AML-193 (cell line): Measurements from ENCODE around the gene CACNG8.
A peak's percentile ranks its signal among the peaks of the same experiment; 100 is the strongest.

Experiments
- DNase-seq, 2 experiments: peaks; one replicate each; lab custom pipeline; 2025; lab: John Stamatoyannopoulos, UW

CACNG8 gene

DNA sequence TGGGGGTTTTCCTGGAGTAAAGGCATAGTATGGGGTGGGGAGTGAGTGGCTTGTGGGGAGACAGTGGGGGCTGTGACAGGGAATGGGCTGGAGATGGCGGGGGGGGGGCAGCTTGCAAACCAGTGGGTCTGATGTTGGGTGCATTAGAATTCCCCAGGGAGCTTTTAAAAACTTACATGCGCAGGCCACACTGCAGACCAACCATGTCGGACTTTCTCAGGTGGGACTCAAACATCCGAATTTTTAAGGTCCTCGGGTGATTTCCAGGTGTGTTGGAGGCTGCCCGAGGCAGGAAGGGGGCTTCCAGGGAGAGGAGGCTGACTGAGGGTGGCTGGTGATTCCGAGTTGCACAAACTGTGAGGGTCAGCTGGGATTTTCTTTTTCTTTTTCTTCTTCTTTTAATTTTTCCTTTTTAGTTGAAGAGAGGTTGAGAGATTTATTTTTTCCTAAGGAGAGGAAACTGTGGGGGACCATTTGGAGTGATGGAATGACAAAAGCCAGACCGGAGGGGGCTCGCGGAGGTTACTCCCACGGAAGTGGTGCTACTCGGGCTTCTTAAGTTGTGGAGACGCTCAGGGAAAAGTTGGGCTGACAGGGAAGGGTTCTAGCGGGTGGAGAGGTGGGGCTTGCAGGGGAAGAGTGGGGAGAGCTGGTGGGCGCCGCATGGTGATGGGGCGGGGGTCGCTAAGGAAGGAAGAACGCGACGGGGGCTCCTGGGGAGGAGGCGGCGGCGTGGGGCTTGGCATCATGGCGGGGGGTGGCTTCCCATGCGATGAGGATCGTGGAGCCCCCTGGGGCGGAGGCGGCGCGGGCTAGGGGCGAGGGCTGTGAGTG is 997 bp upstream of the CACNG8 start:
- DNase-seq, result no peak

- DNase-seq, result no peak
Measured at GRCh38 chr19:53965091-53965490, 2.4 kb downstream of the CACNG8 start.

DNA sequence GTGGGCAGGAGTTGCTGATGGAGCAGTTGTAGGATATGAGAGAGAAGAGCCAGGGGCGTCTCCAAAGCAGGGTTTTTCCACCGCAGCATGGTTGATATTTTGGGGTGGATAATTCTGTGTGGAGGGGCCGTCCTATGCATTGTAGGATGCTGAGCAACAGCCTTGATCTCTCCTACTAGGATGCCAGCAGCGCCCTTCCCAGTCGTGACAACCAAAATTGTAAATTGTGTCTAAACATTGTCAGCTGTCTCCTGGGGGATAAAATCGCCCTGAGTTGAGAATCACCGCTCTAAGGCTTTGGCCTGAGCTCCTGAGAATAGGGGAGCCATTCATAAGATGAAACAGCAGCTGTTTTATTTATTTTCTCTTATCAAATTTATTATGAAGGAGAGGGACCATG is 4.2 kb downstream of the CACNG8 start:
- no peak for DNase-seq

GRCh38 chr19:53969366-53969765 is 6.6 kb downstream of the CACNG8 start:
- no peak for DNase-seq

DNA sequence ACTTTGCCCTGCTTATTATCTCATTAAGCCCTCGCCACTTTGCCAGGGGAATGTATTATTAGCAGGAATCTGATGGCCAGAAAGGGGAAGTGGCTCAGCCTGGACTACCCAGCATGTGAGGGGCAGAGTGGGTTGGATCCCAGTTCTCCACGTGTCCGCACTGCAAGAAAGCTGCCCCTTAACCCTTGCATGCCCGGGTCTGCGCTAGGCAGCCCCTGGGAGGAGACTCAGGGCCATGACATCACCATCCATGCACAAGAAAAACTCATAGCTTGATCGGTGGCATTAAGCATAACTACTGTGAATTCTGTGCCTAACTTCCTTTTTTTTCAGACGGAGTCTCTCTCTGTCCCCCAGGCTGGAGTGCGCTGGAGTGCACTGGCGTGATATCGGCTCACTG is 8.9 kb downstream of the CACNG8 start:
- DNase-seq, result peak; percentile 6 to 36

DNA sequence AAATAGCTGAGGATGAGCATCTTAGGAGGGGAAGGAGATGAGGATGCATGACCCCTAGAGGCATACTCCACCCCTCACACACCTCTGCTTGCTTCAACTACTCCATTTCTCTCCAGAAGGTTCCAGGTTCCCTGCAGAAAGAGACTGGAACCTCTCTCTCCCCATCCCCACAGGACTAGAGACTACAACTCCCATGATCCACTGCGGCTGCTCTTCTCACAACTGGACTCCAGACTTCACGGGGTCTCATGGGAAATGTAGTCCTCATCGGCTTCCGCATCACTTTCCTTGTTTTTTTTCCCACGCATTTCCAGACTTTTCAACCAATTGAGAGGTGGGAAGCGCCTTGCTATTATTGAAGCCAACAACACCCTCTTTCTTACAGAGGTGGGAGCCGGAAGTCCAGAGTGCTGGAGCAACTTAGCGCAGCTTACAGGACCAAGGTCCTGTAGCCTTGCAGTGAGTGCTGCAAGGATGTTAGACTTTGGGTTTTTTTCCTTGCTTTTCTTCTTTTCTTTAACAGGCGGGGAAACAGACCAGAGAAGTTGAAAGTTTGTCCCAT is 14.8 kb downstream of the CACNG8 start:
- peak; percentile 5 to 30 for DNase-seq

DNA sequence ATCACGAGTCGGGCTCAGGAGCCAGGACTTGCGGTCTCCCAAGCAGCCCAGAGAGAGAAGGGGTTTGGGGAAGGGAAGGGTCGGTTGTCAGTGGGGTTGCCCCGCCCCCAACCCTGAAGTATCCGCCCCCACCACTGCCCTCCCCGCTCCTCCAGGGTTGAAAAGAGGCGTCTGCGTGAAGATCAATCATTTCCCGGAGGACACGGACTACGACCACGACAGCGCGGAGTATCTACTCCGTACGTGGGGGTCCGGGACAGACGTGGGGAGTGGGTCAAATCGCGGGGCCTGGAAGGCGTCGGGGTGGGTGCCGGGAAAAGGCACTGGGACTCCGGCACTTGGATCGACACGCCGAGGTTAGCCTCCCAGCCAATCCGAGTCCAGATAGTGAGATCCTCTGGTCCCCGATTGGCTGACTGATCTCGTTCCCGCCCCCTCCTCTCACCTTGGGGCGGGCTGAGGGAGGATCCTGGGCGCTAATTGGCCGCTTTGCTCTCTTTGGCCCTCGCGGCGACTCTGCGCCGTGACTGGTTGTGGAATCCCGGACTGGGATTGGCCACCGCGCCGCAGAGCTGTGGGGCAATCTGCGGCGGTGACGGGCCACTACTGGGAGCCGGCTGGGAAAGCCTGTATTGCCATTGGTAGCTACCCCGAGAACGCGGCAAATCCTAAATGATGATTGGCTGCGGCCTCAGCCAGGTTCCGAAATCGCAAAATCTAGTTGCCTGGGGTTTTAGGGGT is 15.4 kb downstream of the CACNG8 start:
- no peak for DNase-seq

DNA sequence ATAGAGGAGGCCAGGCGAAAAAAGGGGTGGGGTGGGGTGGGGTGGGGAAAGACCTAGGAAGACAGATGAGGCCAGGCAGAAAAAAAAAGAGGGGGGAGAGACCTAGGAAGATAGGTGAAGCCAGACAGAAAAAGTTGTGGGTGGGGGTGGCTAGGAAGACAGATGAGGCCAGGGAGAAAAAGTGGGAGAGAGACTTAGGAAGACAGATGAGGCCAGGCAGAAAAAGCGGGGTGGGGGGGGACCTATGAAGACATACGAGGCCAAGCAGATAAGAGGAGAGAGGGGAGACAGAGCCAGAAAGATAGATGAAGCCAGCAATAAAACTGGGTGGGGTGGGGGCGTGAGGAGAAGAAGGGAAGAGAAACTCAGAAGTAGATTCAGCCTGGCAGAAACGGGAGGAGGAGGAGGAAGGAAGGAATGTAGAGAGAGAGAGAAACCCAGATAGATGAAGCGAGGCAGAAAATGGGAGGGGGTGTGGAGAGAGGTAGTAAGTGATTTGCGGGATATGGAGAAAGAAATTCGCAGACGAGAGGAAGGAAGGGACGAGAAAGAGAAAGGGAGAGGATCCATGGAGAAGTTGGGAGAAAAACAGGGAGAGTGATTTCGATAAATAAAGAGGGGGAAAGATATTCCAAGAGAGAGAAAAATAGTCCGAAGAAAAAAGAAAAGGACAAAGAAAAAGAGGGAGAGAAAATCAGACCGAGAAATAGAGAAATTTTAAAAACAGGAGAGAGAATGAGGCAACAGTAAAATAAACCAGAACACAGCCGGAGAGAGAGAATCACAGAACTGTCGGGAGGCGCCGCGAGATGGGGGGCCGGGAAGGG is 16.5 kb downstream of the CACNG8 start:
- no peak for DNase-seq

- DNase-seq, result no peak
Measured at GRCh38 chr19:53980539-53981375, 18.0 kb downstream of the CACNG8 start.

- DNase-seq, result no peak
Measured at GRCh38 chr19:53981376-53981951, 18.7 kb downstream of the CACNG8 start.

DNA sequence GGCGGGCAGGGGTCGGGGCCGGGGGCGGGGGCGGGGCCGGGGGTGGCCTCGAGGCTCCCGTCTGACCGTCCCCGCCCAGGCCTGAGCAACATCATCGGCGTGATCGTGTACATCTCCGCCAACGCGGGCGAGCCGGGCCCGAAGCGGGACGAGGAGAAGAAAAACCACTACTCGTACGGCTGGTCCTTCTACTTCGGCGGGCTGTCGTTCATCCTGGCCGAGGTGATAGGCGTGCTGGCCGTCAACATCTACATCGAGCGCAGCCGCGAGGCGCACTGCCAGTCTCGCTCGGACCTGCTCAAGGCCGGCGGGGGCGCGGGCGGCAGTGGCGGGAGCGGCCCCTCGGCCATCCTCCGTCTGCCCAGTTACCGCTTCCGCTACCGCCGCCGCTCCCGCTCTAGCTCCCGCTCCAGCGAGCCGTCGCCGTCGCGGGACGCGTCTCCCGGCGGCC is 19.3 kb downstream of the CACNG8 start:
- DNase-seq, result no peak

DNA sequence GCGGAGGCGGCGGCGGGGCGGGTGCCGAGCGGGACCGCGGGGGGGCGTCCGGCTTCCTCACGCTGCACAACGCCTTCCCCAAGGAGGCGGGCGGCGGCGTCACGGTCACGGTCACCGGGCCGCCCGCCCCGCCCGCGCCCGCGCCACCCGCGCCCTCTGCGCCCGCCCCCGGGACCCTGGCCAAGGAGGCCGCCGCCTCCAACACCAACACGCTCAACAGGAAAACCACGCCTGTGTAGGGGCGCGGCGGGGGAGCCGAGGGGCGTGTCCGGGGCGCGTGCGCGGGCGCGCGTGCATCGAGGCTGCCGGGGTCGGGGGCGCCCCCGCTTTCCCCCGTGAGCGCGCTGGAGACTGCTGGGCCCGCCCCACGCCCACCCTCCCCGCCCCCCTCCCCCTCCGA is 19.9 kb downstream of the CACNG8 start:
- no peak for DNase-seq

GRCh38 chr19:53983457-53984289 is 20.9 kb downstream of the CACNG8 start:
- no peak for DNase-seq

DNA sequence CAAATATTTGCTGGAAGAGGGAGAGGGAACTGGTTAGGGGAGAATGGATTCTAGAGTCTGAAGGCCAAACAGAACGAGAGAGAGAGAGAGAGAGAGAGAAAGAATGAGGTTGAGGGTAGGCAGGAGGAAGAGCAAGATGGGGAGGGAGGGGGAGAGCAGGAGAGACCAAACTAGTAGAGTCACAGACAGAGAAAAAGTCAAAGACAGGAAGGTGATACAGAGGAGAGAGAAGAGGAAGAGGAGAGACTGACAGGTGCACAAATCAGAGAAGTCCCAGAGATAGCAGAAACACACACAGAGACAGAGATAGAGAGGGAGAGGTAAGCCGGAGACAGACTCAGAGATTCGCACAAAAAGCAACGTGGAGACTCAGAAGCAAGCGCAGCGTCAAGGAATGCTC is 23.1 kb downstream of the CACNG8 start:
- no peak for DNase-seq

- DNase-seq, result no peak
Measured at GRCh38 chr19:53988981-53989380, 26.2 kb downstream of the CACNG8 start.

GRCh38 chr19:53989600-53990533 is 27.1 kb downstream of the CACNG8 start:
- DNase-seq, result no peak

DNA sequence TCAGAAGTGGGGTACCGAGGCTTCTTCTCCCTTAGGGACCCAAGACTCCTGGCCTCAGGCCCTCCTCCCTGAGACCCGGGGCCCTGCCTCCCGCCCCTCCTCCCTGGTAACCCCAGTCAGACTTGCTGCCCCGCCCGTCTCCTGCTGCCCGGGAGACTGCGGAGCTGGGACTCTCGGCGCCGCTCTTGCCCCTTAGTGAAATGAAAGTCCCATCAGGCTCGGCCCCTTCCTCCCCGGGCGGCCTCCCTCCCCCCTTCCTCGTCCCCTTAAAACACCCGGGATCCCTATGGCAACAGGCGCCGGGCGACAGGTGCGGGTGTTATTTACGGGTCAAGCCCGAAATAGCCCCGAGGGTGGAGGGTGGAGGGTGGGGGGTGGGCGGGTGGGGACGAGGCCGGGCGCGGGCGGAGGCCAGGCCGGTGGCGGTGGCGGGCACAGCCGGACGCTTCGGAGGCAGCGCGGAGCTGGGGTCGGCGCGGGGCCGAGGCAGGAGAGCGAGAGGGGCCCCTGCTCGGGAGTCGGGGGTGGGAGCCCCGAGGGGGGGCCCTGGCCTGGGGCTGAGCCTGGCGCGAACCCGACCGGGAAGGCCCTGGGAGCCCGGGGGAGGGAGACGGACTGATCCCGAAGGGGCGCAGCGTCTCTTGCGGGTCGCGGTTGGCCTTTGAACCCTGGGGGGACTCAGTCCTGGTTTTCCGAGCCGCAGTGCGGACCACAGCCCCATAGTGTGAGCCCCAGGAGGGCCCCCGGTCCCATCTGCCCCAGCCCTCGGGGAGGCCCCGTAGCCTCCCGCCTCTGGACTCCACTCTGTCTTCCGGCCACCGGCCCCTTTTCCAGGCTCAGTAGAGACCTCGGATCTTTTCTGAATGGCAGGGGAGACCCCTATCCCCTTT is 28.7 kb downstream of the CACNG8 start, which contains the start of gene CACNG6:
CACNG6 (plus strand) TSS at position 414 of the 890 bp plus-strand sequence. CDS start 1,241 bp downstream, outside the sequence.
- no peak for DNase-seq

- no peak for DNase-seq
Measured at GRCh38 chr19:53992211-53992610, 29.5 kb downstream of the CACNG8 start.
